ENCODE measurements around the gene APOBEC3A. TPM values are rescaled to one million over a fixed set of nuclear protein-coding genes. Genes with fewer than 3 reads are reported as not detected.

Gene APOBEC3A
- total and polyA plus RNA-seq, 11 donors: 0.36 to 7.7 (median 1.0) TPM; not detected in 3

DNA sequence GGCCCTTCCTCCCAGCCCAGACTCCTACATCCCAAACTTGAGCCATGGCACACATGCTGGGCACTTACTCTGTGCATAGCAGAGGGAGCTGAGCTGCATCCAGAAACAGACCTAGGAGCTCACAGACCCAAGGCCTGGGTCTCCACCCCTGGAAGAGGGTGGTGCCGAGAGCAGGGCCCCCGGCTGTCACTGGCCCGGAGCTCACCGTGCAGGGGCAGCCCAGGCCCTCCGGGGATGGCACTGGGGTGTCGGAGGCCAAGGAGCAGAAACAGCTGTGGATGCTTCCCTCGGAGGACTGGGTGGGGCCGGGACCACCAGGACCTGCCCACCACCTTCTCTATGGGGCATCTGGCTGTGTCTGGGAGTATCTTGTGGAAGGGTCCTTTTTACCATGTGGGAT lies 4.3 kb upstream of the APOBEC3A start:
- DNase-seq (no peak), ATAC-seq (no peak)
- Histone ChIP-seq H3K9me3 (no peaks in the 10 kb centered on the region), H3K27me3 (peaks cover 0 to 4% (median 0%) of the 10 kb centered on the region in 9 donors), H3K27ac (peak overlapping the region in 1 of 12 donors; percentile 75), H3K4me1 (peaks cover 0 to 47% (median 0%) of the 10 kb centered on the region in 12 donors), H3K4me3 (peak overlapping the region in 1 of 12 donors; percentile 8), H3K36me3 (no peaks in the 10 kb centered on the region)
- intact Hi-C loops (cut with DNase I): no loop called here
- WGBS, 4 donors: 42 to 83% (median 78%) methylated on average over 4 to 8 of the region's 8 CpGs
- no peak for TF ChIP-seq POLR2A (IDR thresholded peaks at IDR 0.05)
- TF ChIP-seq, protein P1, sequence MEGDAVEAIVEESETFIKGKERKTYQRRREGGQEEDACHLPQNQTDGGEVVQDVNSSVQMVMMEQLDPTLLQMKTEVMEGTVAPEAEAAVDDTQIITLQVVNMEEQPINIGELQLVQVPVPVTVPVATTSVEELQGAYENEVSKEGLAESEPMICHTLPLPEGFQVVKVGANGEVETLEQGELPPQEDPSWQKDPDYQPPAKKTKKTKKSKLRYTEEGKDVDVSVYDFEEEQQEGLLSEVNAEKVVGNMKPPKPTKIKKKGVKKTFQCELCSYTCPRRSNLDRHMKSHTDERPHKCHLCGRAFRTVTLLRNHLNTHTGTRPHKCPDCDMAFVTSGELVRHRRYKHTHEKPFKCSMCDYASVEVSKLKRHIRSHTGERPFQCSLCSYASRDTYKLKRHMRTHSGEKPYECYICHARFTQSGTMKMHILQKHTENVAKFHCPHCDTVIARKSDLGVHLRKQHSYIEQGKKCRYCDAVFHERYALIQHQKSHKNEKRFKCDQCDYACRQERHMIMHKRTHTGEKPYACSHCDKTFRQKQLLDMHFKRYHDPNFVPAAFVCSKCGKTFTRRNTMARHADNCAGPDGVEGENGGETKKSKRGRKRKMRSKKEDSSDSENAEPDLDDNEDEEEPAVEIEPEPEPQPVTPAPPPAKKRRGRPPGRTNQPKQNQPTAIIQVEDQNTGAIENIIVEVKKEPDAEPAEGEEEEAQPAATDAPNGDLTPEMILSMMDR (IDR thresholded peaks at IDR 0.05): no peak

DNA sequence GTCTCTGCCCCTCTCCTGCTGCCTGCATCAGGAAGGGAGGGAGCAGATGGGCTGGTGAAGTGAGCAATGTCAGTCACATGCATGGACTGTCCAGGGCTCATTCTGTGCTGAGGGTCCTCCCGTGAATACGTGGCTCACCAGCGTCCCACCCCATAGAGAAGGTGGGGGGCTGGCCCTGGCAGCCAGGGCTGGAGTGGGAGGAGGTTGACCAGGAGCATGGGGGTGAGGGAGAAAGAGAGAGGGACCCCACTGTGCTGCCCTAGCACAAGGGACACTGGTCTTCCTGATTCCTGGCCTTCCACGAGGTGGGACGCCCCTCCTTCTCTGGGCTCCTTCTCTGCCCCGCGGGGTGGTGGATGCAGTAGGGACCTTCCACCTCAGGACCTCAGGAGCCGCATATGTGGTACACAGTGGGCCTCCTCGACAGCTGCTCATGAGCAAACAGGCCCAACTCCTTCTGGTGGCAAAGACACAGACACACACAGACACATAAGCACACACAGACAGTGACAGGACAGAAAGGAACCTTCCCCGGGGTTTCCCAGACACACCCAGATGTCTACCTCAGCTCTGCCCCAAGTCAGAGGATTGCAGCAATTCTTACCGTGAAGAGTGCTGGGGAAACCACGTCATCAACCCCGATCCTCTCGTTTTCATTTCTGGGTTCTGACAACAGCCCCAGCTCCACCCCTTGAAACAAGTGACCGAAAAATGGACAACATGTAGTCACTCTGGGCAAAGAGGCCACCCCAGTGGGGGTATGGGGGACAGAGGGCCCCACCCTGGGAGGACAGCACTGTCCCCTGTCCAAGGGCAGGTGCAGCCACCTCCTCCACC lies 3.6 kb upstream of the APOBEC3A start:
- Histone ChIP-seq H3K4me3 (peak overlapping the region in 1 of 12 donors; percentile 8), H3K4me1 (peaks cover 0 to 47% (median 0%) of the 10 kb centered on the region in 12 donors)
- intact Hi-C loops (cut with DNase I): no loop called here

DNA sequence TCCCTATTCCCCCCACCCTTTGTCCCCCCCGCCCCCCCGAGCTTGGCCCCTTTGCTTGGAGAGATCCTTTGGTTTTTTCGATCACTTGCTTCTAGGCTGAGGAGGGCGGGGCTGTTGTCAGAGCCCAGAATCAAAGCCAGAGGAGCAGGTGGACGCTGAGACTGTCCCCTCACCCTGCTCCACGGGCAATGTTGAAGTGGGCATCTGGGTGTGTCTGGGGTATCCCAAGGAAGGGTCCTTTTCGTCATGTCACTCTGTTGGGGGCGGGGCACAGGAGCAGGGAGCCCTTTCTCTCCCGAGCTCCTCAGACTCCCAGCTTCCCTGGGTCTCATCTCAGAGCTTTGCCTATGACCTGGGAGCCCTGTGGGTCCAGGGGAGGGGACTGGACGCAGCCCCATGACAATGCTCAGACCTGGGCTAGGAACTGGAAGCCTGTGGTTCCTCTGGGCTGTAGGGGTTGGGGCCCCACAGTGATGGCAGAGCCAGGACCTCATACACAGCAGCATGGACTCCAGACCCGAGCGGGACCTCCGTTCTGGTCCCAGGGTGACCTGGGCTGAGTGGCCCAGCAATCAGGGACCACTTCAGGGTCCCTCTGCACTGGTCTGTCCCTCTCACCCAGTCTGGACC lies 2.9 kb upstream of the APOBEC3A start:
- no peak for DNase-seq
- Histone ChIP-seq H3K27ac (peak overlapping the region in 1 of 12 donors; percentile 32), H3K27me3 (no peaks in the 10 kb centered on the region), H3K9me3 (no peaks in the 10 kb centered on the region), H3K4me3 (no peak overlapping the region), H3K4me1 (peaks cover 0 to 47% (median 0%) of the 10 kb centered on the region in 12 donors), H3K36me3 (no peaks in the 10 kb centered on the region)
- WGBS, 4 donors: 77 to 85% (median 83%) methylated on average over 13 of the region's 13 CpGs
- TF ChIP-seq POLR2A (IDR thresholded peaks at IDR 0.05): no peak
- TF ChIP-seq, protein P1 (IDR thresholded peaks at IDR 0.05): no peak
- no peak for ATAC-seq
- intact Hi-C loops (cut with DNase I): no loop called here

More for the DNA sequence above, 3.6 kb upstream of the APOBEC3A start:
- Histone ChIP-seq H3K27me3 (no peaks in the 10 kb centered on the region), H3K9me3 (no peaks in the 10 kb centered on the region), H3K36me3 (no peaks in the 10 kb centered on the region), H3K27ac (peak overlapping the region in 1 of 12 donors; percentile 75)
- DNase-seq: no peak
- TF ChIP-seq, protein P1 (IDR thresholded peaks at IDR 0.05): no peak
- TF ChIP-seq POLR2A (IDR thresholded peaks at IDR 0.05): no peak
- 69 to 87% (median 81%) methylated on average over 15 of the region's 15 CpGs for WGBS, 4 donors
- peak in 3 of 4 donors; percentile 11 to 53 (median 29) for ATAC-seq

DNA sequence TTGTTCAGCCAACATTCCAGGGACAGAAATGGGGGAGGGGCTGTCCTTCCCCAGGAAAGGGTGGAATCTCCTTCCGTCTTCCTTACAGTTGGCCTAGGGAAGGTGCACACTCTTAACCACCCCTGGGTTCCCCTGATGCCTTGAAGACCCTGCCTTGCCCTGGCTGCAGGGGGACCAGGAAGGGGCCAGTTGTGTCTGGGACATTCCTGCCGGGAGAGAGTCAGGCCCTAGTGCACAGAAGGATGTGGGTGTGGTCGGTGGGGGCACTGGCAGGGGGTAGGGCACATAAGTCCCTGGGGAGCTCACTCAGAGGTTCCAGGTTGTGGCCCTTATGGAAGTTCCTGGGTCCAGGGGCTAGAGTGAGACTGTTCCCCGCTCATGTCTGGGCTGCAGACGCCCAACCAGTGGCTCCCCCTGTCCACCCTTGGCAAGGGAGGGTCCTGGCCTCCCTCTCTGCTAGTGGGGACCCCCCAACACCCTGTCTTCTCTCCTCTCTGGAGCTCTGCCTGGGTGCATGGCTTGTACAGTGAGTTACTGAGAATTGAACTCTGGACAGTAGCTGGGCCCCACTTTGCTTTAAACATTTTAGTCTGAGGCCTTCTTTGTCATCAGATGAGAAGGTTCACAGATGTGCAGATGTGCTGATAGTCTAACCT lies 2.0 kb upstream of the APOBEC3A start:
- H3K27ac ChIP-seq: no peak overlapping the region
- peaks cover 0 to 47% (median 0%) of the 10 kb centered on the region in 12 donors for H3K4me1 ChIP-seq
- no peak overlapping the region for H3K4me3 ChIP-seq
- H3K9me3 ChIP-seq: no peaks in the 10 kb centered on the region
- no peak for TF ChIP-seq POLR2A (IDR thresholded peaks at IDR 0.05)
- TF ChIP-seq, protein P1 (IDR thresholded peaks at IDR 0.05): no peak
- H3K27me3 ChIP-seq: no peaks in the 10 kb centered on the region
- DNase-seq: no peak
- intact Hi-C loops (cut with DNase I): no loop called here
- no peak for ATAC-seq
- no peaks in the 10 kb centered on the region for H3K36me3 ChIP-seq
- 59 to 72% (median 67%) methylated on average over 5 of the region's 5 CpGs for WGBS, 4 donors
